Mucosa of descending colon (tissue), 3 donors: ENCODE results near the gene RAB1B. TPM values are rescaled to one million over a fixed set of nuclear protein-coding genes. Genes with fewer than 3 reads are reported as not detected.

Source experiments
- ATAC-seq: fragments of 200-7000 bp; cut with Tn5 transposase; one replicate; pipeline ENCODE4 v1.9.1; 2020; ENCODE audit warnings: mild to moderate bottlenecking, moderate library complexity
- DNase-seq, 3 donors: peaks; one replicate each; pipeline ENCODE4 v3.0.0-alpha.2; 2020
- H3K36me3 ChIP-seq: fragments of 200-600 bp; one replicate; pipeline ENCODE4 v1.8.0; 2021; ENCODE audit warnings: low read depth, mild to moderate bottlenecking
- H3K4me1 ChIP-seq: fragments of 200-600 bp; one replicate; pipeline ENCODE4 v1.8.0; 2021; ENCODE audit warnings: low read depth, mild to moderate bottlenecking
- H3K4me3 ChIP-seq: fragments of 200-600 bp; one replicate; pipeline ENCODE4 v1.8.0; 2021; ENCODE audit warnings: mild to moderate bottlenecking
- H3K9me3 ChIP-seq: fragments of 200-600 bp; one replicate; pipeline ENCODE4 v1.8.0; 2021; ENCODE audit warnings: mild to moderate bottlenecking
- CTCF ChIP-seq: fragments of 200-600 bp; IDR thresholded peaks from one replicate; pipeline ENCODE4 v1.8.0; 2022; ENCODE audit warnings: antibody characterized with exemption, mild to moderate bottlenecking
- intact Hi-C, 2 donors: fragments of 100-400 bp; cut with DNase I in 1 of 2; cut with micrococcal nuclease in 1 of 2; formaldehyde crosslinking; loops; one replicate each; pipeline versions ENCODE4 v1.11.0 to v1.11.1; 2022; cut with DNase I, micrococcal nuclease
- total RNA-seq, 3 donors: library from RNA; stranded (reverse); fragmentation: NEBNext Ultra II Directional in 2 of 3; extraction: Animal tissue kit (Norgen Biotek cat#: 25700) in 2 of 3; gene quantifications; one replicate each; pipeline versions ENCODE4 v1.2.1 to v1.2.4, GENCODE V29; 2021 to 2023
- donor health status: DM: no; HTN: no; CAD: no; lungs with moderate emphysema.
- donor health status: DM: no; HTN: no; CAD: no.
- donor health status: DM: no; HTN: yes; CAD: no.

Gene RAB1B
- total RNA-seq, 3 donors from 2014 or later = 154 to 210 (median 191) TPM

- H3K4me3 ChIP-seq = no peak overlapping the region
- intact Hi-C loops = loop anchor here in 1 of 2 donors (10.0 kb wide), 1 partner anchor 71 kb away; no protein-coding TSS in a partner anchor
- peaks cover 12% of the 10 kb centered on the region for H3K4me1 ChIP-seq
- H3K9me3 ChIP-seq = no peaks in the 10 kb centered on the region
- DNase-seq (no peak), ATAC-seq (no peak)
- H3K36me3 ChIP-seq = no peaks in the 10 kb centered on the region
- TF ChIP-seq CTCF = no peak
Measured at GRCh38 chr11:66313321-66314185, 45.1 kb downstream of the RAB1B start.

- intact Hi-C loops = loop anchor here in 1 of 2 donors (10.0 kb wide), 1 partner anchor 71 kb away; no protein-coding TSS in a partner anchor
- no peaks in the 10 kb centered on the region for H3K9me3 ChIP-seq
- H3K36me3 ChIP-seq = no peaks in the 10 kb centered on the region
- peaks cover 12% of the 10 kb centered on the region for H3K4me1 ChIP-seq
- no peak for TF ChIP-seq CTCF
- no peak for ATAC-seq
- no peak overlapping the region for H3K4me3 ChIP-seq
- no peak for DNase-seq
Measured at GRCh38 chr11:66314186-66314501, 45.7 kb downstream of the RAB1B start.

GRCh38 chr11:66314561-66315497 is 46.4 kb downstream of the RAB1B start:
- TF ChIP-seq CTCF = no peak
- intact Hi-C loops = loop anchor here in 1 of 2 donors (10.0 kb wide), 1 partner anchor 70 kb away; no protein-coding TSS in a partner anchor

GRCh38 chr11:66315498-66315885 is 47.1 kb downstream of the RAB1B start:
- no peak overlapping the region for H3K4me3 ChIP-seq
- DNase-seq (no peak), ATAC-seq (no peak)
- no peak for TF ChIP-seq CTCF
- no peaks in the 10 kb centered on the region for H3K36me3 ChIP-seq
- intact Hi-C loops = loop anchor here in 1 of 2 donors (10.0 kb wide), 1 partner anchor 69 kb away; no protein-coding TSS in a partner anchor
- peaks cover 12% of the 10 kb centered on the region for H3K4me1 ChIP-seq
- H3K9me3 ChIP-seq = no peaks in the 10 kb centered on the region

More at GRCh38 chr11:66314561-66315497, 46.4 kb downstream of the RAB1B start:
- ATAC-seq = no peak
- no peak for DNase-seq
- no peak overlapping the region for H3K4me3 ChIP-seq
- no peaks in the 10 kb centered on the region for H3K36me3 ChIP-seq
- H3K4me1 ChIP-seq = peaks cover 12% of the 10 kb centered on the region
- no peaks in the 10 kb centered on the region for H3K9me3 ChIP-seq

GRCh38 chr11:66315921-66316811 is 47.7 kb downstream of the RAB1B start:
- no peak for TF ChIP-seq CTCF
- H3K4me1 ChIP-seq = peaks cover 12% of the 10 kb centered on the region

More at GRCh38 chr11:66315921-66316811, 47.7 kb downstream of the RAB1B start:
- Histone ChIP-seq H3K9me3 (no peaks in the 10 kb centered on the region), H3K36me3 (no peaks in the 10 kb centered on the region), H3K4me3 (no peak overlapping the region)
- ATAC-seq (no peak), DNase-seq (no peak)
- intact Hi-C loops = loop anchor here in 1 of 2 donors (10.0 kb wide), 1 partner anchor 69 kb away; no protein-coding TSS in a partner anchor
